Tibial artery (tissue), 4 donors: Measurements from ENCODE around the gene PPIP5K2.

Experiments
- DNase-seq, 2 donors: peaks; one replicate each; pipeline ENCODE4 v3.0.0-alpha.2; 2019
- H3K27ac ChIP-seq, 2 donors: fragments of 200-600 bp; sonication (generic) in 1 of 2; 1 replicate in 1 of 2; 2 replicates in 1 of 2; pipeline ENCODE4 v1.5.1; 2018 to 2019; ENCODE audit warnings: mild to moderate bottlenecking in 1 of 2
- H3K27me3 ChIP-seq, 2 donors: fragments of 200-600 bp; sonication (generic) in 1 of 2; one replicate each; pipeline versions ENCODE4 v1.5.1 to v1.6.0; 2016 to 2019
- H3K36me3 ChIP-seq, 3 donors: fragments of 200-600 bp; sonication (generic) in 2 of 3; one replicate each; pipeline ENCODE4 v1.5.1; 2016 to 2019; ENCODE audit warnings: mild to moderate bottlenecking in 2 of 3
- H3K4me1 ChIP-seq, 4 donors: fragments of 200-600 bp; sonication (generic) in 2 of 4; 1 replicate in 3 of 4; 2 replicates in 1 of 4; pipeline ENCODE4 v1.5.1; 2016 to 2019
- H3K4me3 ChIP-seq, 2 donors: fragments of 200-600 bp; sonication (generic) in 1 of 2; 1 replicate in 1 of 2; 2 replicates in 1 of 2; pipeline ENCODE4 v1.5.1; 2018 to 2019; ENCODE audit warnings: mild to moderate bottlenecking in 2 of 2
- H3K9me3 ChIP-seq, 3 donors: fragments of 200-600 bp; sonication (generic) in 1 of 3; one replicate each; pipeline ENCODE4 v1.5.1; 2016 to 2019
- CTCF ChIP-seq, 2 experiments: fragments of 200-600 bp in 1 of 2; fragments of 450-650 bp in 1 of 2; IDR thresholded peaks; one replicate each; pipeline ENCODE4 v1.5.1; 2017 to 2019; ENCODE audit warnings: antibody characterized with exemption in 2 of 2, mild to moderate bottlenecking in 1 of 2, moderate library complexity in 1 of 2
- intact Hi-C: fragments of 100-400 bp; cut with DNase I; formaldehyde crosslinking; loops from one replicate; pipeline ENCODE4 v1.15.0; 2023; ENCODE audit warnings: low total_unique reads

The PPIP5K2 gene

DNA sequence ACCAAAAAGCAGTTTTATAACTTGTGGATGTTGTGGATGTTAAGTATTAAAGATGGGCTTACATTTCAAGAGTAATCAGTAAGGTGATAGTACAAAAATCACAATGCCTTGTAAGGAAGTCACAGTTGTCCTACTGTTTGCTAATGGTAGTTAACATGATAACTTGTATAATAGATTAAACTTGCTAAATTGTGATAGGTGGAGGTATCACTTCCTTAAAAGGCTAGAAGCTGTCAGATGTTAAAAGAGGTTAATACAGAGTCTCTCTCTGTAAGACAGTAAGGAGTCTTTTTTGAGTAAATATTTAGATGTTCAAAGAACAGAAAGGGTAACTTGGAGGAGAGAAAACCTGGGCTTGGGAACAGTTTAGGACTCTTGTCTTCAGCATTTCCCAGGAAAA, 124.3 kb downstream of the PPIP5K2 start:
- Histone ChIP-seq H3K9me3 (peaks cover 0 to 5% (median 0%) of the 10 kb centered on the region in 3 donors), H3K27me3 (no peaks in the 10 kb centered on the region), H3K4me3 (no peak overlapping the region), H3K27ac (no peak overlapping the region), H3K36me3 (no peaks in the 10 kb centered on the region), H3K4me1 (no peaks in the 10 kb centered on the region)
- intact Hi-C loops, result no loop called here
- DNase-seq, result no peak
- TF ChIP-seq CTCF (IDR thresholded peaks at IDR 0.05), result no peak

- Histone ChIP-seq H3K4me1 (no peaks in the 10 kb centered on the region), H3K27ac (no peak overlapping the region), H3K36me3 (no peaks in the 10 kb centered on the region), H3K4me3 (no peak overlapping the region), H3K27me3 (no peaks in the 10 kb centered on the region), H3K9me3 (no peaks in the 10 kb centered on the region)
- no peak for TF ChIP-seq CTCF (IDR thresholded peaks at IDR 0.05)
- no peak for DNase-seq
- intact Hi-C loops, result no loop called here
Observed at GRCh38 chr5:103245761-103246160, 125.7 kb downstream of the PPIP5K2 start.

DNA sequence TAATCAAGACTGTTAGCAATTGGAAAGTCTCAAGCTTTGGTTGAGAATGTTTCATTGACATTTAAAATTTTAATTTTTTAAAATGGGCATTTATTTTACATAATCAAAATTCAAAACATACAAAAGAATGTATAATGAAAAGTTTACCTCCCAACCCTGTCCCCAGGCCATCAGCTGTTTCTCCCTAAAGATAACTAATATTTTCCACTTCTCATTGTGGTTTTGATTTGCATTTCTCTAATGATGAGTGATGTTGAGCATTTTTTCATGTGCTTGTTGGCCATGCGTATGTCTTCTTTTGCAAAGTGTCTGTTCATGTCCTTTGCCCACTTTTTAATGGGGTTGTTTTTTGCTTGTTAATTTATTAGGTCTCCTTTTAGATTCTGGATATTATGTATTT, 127.0 kb downstream of the PPIP5K2 start:
- no peaks in the 10 kb centered on the region for H3K4me1 ChIP-seq
- no peaks in the 10 kb centered on the region for H3K36me3 ChIP-seq
- DNase-seq, result no peak
- intact Hi-C loops, result no loop called here
- no peaks in the 10 kb centered on the region for H3K27me3 ChIP-seq
- TF ChIP-seq CTCF (IDR thresholded peaks at IDR 0.05), result no peak
- no peaks in the 10 kb centered on the region for H3K9me3 ChIP-seq
- no peak overlapping the region for H3K27ac ChIP-seq
- H3K4me3 ChIP-seq, result no peak overlapping the region

DNA sequence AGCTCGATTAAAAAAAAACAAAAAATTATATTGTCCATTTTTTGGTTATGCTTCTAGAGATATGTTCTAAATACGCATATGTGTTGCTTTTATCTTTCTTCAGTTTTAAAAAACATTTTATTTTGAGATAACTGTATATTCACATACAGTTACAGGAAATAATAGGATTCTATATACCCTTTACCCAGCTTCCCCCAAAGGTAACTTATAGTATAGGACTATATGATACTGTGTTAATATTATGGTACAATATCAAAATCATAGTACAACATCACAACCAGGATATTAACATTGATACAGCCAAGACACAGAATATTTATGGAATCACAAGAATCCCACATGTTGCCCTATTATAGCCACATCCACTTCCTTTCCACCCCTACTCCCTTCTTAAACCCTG, 129.0 kb downstream of the PPIP5K2 start:
- no peaks in the 10 kb centered on the region for H3K4me1 ChIP-seq
- H3K36me3 ChIP-seq, result no peaks in the 10 kb centered on the region
- H3K27ac ChIP-seq, result no peak overlapping the region
- TF ChIP-seq CTCF (IDR thresholded peaks at IDR 0.05), result no peak
- no peaks in the 10 kb centered on the region for H3K27me3 ChIP-seq
- H3K9me3 ChIP-seq, result no peaks in the 10 kb centered on the region
- intact Hi-C loops, result no loop called here
- no peak overlapping the region for H3K4me3 ChIP-seq
- no peak for DNase-seq

DNA sequence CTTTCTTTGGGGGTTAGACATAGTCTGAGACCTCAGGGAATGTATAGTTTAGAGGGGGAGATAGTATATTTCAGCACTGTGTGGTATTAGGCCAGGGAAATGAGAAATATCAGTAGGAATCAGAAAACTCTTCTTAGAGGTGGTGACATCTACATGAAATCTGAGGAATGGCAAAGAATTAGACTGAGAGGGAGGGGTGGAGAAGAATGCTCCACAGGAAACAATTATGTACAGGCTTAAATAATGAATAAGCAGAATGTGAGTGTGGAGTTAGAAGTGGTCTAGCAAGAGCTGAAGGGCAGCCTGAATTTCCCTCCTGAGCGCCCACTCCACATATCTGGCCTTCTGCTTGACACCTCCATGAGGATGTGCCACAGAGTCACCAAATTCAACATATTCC, 134.8 kb downstream of the PPIP5K2 start:
- Histone ChIP-seq H3K4me3 (no peak overlapping the region), H3K36me3 (no peaks in the 10 kb centered on the region), H3K4me1 (peaks cover 0 to 2% (median under 1%) of the 10 kb centered on the region in 4 donors), H3K27ac (no peak overlapping the region), H3K27me3 (no peaks in the 10 kb centered on the region), H3K9me3 (no peaks in the 10 kb centered on the region)
- intact Hi-C loops, result no loop called here
- no peak for TF ChIP-seq CTCF (IDR thresholded peaks at IDR 0.05)
- no peak for DNase-seq

DNA sequence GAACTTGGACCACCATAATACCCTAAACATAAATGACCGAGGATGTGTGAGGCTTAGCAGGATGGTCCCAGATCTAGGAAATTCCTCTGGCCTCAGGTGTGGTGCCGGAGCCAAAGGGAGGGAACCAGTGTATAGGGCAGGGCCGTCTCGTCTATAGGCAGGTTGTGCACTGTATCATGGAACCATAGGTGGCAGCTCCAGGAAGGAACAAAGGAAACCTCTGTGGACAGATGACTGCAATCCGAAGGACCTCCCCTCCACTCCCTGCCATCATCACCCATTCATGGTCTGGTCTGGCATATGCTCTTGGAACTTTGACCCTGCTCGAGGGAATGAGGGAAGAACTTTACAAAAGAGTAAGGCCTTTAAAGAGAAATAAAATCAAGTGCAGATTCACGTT, 135.6 kb downstream of the PPIP5K2 start:
- Histone ChIP-seq H3K36me3 (no peaks in the 10 kb centered on the region), H3K9me3 (no peaks in the 10 kb centered on the region), H3K27ac (no peak overlapping the region), H3K27me3 (no peaks in the 10 kb centered on the region), H3K4me3 (no peak overlapping the region), H3K4me1 (peaks cover 0 to 7% (median 2%) of the 10 kb centered on the region in 4 donors)
- no peak for DNase-seq
- no peak for TF ChIP-seq CTCF (IDR thresholded peaks at IDR 0.05)
- intact Hi-C loops, result no loop called here
